Stimulated activated naive CD8-positive, alpha-beta T cell treated with anti-CD3 and anti-CD28 coated beads, Interleukin-15, Interleukin-2, amounts not matched to agents 100 ng/mL and 50 ng/mL, for 24 hours (primary cell): ENCODE results near the gene CEP89.
A peak's percentile ranks its signal among the peaks of the same experiment; 100 is the strongest.
"Not testable (repeated sequence)": the region's sequence is repeated elsewhere in the genome, so short reads cannot be mapped to it uniquely, and the experiment has no call there.

ENCODE experiments used
- H3K27ac Mint-ChIP-seq: one replicate; pipeline ENCODE4 v1.8.0; 2021; ENCODE audit warnings: mild to moderate bottlenecking, mixed read lengths
- H3K27me3 Mint-ChIP-seq: one replicate; pipeline ENCODE4 v1.8.0; 2021; ENCODE audit warnings: mixed read lengths
- H3K36me3 Mint-ChIP-seq: one replicate; pipeline ENCODE4 v1.8.0; 2021; ENCODE audit warnings: low read depth, mixed read lengths
- H3K4me1 Mint-ChIP-seq: one replicate; pipeline ENCODE4 v1.8.0; 2021; ENCODE audit warnings: low read depth, mixed read lengths
- H3K4me3 Mint-ChIP-seq: one replicate; pipeline ENCODE4 v1.8.0; 2021; ENCODE audit warnings: mild to moderate bottlenecking, mixed read lengths
- H3K9me3 Mint-ChIP-seq: one replicate; pipeline ENCODE4 v1.8.0; 2021; ENCODE audit warnings: mixed read lengths

Gene CEP89

DNA sequence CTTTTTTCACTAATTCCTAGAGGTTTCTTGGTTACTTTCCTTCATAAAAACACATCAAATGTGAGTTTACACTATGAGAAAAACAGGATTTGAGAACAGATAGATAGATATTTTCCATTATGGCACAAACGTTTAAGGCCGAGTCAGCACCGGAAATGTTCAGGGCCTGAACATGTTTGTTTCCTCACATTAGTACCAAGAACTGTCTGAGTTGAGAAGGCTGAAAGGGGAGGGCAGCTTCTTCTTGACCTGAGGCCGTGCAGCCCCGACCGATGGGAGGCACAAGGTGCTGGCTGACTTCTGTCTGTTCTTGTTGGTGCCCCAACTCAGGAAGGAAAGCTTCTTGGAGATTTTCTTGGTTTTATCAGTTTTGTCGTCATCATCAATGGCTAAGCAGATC, 8.0 kb upstream of the CEP89 start:
- H3K27me3 Mint-ChIP-seq, H3K4me3 Mint-ChIP-seq, H3K9me3 Mint-ChIP-seq, H3K36me3 Mint-ChIP-seq, H3K27ac Mint-ChIP-seq, H3K4me1 Mint-ChIP-seq: not testable (repeated sequence)

DNA sequence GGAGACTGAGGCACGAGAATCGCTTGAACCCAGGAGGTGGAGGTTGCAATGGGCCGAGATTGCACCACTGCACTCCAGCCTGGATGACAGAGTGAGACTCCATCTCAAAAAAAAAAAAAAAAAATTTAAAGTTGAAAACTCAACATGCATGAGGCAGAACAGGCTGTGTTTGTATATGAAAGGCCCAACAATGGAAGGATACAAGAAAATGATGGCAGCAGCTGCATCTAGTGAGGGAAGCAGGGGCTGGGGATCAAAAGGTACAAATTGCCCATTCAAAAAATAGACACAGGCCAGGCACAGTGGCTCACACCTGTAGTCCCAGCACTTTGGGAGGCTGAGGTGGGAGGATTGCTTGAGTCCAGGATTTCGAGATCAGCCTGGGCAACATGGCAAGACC, 6.1 kb upstream of the CEP89 start:
- H3K9me3 Mint-ChIP-seq, H3K36me3 Mint-ChIP-seq, H3K4me1 Mint-ChIP-seq, H3K27ac Mint-ChIP-seq, H3K4me3 Mint-ChIP-seq, H3K27me3 Mint-ChIP-seq: not testable (repeated sequence)

DNA sequence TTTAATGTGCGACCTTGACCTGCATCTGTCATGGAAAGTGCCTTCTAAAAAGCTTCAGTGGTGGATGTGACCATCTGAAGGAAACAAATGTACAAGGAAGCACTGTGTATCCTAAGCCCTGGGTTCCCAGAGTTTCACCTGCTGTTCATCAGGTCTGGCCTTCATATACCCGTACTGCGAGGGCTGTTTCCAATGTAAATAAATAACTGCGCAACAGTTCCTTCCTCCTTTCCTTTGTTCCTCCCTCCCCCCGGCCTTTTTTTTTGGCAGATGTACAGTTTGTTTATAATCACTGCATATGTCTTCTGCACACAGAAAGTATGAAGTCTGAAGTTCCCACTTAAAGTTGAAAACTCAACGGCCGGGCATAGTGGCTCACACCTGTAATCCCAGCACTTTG, 5.5 kb upstream of the CEP89 start:
- Mint-ChIP-seq H3K36me3 (peaks cover 10% of the 10 kb centered on the region), H3K4me1 (peaks cover 10% of the 10 kb centered on the region), H3K4me3 (no peak overlapping the region), H3K9me3 (no peaks in the 10 kb centered on the region), H3K27me3 (no peaks in the 10 kb centered on the region), H3K27ac (no peak overlapping the region)

DNA sequence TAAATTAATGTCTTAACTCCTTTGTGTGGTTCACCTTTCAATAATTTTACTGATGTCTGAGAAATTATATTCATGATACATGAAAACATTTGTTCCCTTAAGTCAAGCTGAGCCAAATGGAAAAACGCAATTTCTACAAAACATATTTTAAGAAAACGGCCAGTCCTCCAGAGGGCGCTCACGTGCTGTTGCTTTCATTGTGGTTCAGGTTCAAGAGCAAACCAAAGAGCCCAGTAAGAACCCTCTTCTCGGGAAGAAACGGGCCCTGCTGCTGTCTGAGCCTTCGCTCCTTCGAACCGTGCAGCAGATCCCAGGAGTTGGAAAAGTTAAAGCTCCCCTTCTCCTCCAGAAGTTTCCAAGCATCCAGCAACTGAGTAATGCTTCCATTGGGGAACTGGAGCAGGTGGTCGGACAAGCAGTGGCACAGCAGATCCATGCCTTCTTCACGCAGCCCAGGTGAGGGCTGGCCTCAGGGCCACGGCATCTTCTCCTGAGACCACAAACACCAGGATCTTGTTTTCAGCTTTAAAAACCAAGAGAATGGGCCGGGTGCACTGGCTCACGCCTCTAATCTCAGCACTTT, 4.6 kb upstream of the CEP89 start:
- no peak overlapping the region for H3K27ac Mint-ChIP-seq

DNA sequence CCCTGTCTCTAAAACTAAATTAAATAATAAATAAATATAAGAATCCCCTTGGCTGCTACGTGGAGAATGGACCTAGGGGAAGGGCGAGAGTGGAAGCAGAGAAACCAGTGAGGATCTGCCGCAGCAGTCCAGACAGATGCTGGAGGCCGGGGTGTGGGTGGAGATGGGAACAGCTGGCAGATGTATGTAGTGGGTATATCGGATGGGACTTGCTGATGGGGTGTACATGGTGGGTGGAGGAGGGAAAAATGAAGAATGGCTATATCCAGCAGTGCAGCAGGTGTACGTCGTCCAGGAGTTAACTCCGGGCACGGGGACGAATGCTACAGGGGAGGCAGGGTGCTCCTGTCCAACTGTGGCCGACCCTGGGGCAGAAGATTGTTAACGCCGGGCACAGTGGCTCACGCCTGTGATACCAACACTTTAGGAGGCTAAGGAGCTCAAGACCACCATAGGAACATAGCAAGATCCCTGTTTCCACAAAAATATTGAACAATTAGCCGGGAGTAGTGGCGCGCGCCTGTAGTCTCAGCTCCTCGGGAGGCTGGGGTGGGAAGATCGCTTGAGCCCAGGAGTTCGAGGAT, 654 bp downstream of the CEP89 start:
- Mint-ChIP-seq H3K27ac (peak overlapping the region; percentile 91), H3K36me3 (peaks cover 12% of the 10 kb centered on the region), H3K9me3 (no peaks in the 10 kb centered on the region), H3K4me1 (peaks cover 25% of the 10 kb centered on the region), H3K27me3 (no peaks in the 10 kb centered on the region), H3K4me3 (peak overlapping the region; percentile 99)

More for the DNA sequence above, 4.6 kb upstream of the CEP89 start:
- Mint-ChIP-seq H3K9me3 (no peaks in the 10 kb centered on the region), H3K4me1 (peaks cover 18% of the 10 kb centered on the region), H3K27me3 (no peaks in the 10 kb centered on the region), H3K4me3 (no peak overlapping the region), H3K36me3 (peaks cover 10% of the 10 kb centered on the region)

DNA sequence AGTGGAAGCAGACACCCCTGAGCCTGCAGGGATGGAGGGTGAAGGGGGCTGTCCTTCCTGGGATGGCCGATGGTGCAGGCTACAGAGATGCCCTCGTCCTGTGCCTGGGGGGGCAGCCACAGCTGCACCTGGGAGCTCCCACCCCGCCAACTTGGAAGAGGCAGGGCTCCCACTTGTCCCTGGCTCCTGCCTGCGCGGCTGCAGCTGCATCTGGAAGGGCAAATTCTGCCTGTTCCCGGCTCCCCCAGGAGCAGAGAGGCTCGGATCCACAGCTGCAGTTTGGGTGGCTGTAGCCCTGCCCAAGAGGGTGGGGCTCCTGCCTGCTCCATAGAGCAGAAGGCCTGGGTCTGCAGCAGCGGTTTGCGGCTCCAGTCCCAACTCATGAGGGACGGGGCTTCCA, 2.2 kb downstream of the CEP89 start:
- H3K4me3 Mint-ChIP-seq, result no peak overlapping the region
- no peaks in the 10 kb centered on the region for H3K9me3 Mint-ChIP-seq
- no peak overlapping the region for H3K27ac Mint-ChIP-seq
- H3K4me1 Mint-ChIP-seq, result peaks cover 20% of the 10 kb centered on the region
- H3K27me3 Mint-ChIP-seq, result no peaks in the 10 kb centered on the region
- peaks cover 6% of the 10 kb centered on the region for H3K36me3 Mint-ChIP-seq

DNA sequence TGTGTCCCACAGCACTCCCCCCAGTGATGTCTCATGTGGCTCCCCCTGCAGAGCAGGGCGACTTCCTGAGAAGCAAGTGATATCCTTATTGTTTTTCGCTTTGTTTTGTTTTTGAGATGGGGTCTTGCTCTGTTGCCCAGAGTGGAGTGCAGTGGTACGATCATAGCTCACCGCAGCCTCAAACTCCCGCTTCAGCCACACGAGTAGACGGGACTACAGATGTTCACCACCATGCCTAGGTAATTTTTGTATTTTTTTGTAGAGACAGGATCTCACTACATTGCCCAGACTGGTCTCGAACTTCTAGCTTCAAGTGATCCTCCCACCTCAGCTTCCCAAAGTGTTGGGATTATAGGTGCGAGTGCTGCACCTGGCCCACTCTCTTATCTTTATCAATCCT, 5.0 kb downstream of the CEP89 start:
- Mint-ChIP-seq H3K9me3 (no peaks in the 10 kb centered on the region), H3K27me3 (no peaks in the 10 kb centered on the region), H3K27ac (no peak overlapping the region), H3K4me3 (no peak overlapping the region), H3K36me3 (peaks cover 22% of the 10 kb centered on the region), H3K4me1 (peaks cover 10% of the 10 kb centered on the region)

DNA sequence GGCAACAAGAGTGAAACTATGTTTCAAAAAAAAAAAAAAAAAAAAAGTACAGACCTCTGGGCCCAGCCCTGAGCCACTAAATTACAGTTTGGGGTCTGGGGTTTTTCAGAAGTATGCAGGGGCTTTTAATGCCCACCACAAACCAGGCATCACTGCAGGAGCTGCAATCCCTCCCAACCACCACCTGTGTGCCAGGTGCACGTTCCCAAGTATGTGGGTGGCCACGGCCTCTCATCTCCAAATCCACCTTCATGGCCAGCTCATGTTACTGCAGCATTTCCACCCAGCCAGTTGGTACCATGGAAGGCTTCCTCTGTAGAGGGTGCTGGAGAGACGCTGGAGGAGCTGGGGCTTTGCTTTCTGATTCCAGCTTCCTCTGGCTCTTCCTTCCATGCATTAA, 26.5 kb downstream of the CEP89 start:
- Mint-ChIP-seq H3K36me3 (peaks cover 55% of the 10 kb centered on the region), H3K4me1 (no peaks in the 10 kb centered on the region), H3K4me3 (no peak overlapping the region), H3K27me3 (no peaks in the 10 kb centered on the region), H3K9me3 (no peaks in the 10 kb centered on the region), H3K27ac (no peak overlapping the region)

DNA sequence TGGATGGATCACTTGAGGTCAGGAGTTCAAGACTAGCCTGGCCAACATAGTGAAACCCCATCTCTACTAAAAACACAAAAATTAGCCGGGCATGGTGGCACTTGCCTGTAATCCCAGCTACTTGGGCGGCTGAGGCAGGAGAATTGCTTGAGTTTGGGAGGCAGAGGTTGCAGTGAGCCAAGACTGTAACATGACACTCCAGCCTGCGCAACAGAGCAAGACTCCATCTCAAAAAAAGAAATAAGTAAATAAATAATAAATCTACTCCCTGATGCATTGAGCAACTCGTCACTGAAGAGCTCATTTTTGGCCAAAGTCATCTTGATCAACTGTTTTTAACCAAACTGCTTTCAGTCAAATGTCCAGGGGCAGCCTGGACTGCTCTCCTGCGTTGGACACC, 30.5 kb downstream of the CEP89 start:
- H3K9me3 Mint-ChIP-seq, H3K27ac Mint-ChIP-seq, H3K27me3 Mint-ChIP-seq, H3K4me3 Mint-ChIP-seq, H3K4me1 Mint-ChIP-seq: not testable (repeated sequence)
- peaks cover 39% of the 10 kb centered on the region for H3K36me3 Mint-ChIP-seq

DNA sequence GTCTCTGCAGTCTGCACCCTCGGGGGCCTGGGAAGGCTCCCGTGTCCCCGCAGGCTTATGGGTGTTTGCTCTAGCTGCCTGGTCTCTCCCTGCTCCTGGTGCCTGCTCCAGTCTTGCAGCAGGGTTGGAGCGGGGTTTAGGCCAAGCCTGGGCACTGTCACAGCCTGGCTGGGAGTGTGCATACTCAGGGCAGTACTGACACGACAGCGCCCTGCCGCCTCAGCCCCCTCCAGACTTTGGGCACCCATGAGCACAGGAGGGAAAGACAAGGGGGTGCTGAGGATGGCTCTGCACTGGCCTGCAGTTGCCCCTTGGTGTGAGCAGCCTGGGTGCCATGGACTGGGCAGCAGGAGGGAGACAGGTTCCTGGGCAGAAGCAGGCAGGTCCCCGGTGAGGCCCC, 35.7 kb downstream of the CEP89 start:
- H3K27ac Mint-ChIP-seq, result no peak overlapping the region
- H3K9me3 Mint-ChIP-seq, result no peaks in the 10 kb centered on the region
- H3K27me3 Mint-ChIP-seq, result no peaks in the 10 kb centered on the region
- peaks cover 35% of the 10 kb centered on the region for H3K36me3 Mint-ChIP-seq
- no peaks in the 10 kb centered on the region for H3K4me1 Mint-ChIP-seq
- no peak overlapping the region for H3K4me3 Mint-ChIP-seq

DNA sequence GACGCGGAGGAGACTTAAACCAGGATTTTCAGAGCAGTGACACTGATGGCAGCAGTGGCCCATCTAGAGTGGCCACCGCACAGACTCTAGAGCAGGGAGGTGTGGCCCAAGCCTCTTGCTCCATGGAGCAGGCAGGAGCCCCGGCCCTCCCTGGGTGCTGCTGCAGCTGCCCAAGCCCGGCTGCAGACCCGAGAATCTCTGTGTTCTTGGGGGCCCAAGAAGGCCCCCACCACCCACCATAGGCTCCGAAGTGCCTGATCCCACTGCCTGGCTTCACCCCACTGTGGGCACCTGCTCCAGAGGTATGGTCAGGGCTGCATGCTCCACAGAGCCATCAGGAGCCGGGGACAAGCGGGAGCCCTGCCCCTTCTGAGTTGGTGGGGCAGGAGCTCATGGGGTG, 36.1 kb downstream of the CEP89 start:
- Mint-ChIP-seq H3K27me3 (no peaks in the 10 kb centered on the region), H3K4me3 (no peak overlapping the region), H3K9me3 (no peaks in the 10 kb centered on the region), H3K27ac (no peak overlapping the region), H3K36me3 (peaks cover 39% of the 10 kb centered on the region), H3K4me1 (no peaks in the 10 kb centered on the region)

DNA sequence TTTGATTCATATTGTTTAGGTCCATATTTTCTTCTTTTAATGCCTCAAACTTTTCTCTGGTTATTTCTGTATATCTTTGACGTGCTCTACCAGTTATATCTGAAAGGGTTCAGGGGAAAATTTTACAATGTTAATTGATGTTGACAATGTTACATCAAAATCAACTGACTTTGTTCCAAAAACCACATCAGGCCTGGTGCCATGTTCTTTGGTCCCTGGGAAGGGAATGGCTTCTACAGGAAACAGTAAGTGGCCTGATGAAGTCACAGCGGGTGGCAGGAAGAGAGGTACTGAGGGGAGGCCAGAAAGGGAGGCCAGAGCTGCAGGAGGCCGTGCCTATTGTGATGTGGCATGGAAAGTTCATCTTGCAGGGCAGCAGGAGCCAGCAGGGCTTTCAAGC, 38.2 kb downstream of the CEP89 start:
- Mint-ChIP-seq H3K9me3 (no peaks in the 10 kb centered on the region), H3K36me3 (peaks cover 54% of the 10 kb centered on the region), H3K4me1 (no peaks in the 10 kb centered on the region), H3K27me3 (no peaks in the 10 kb centered on the region), H3K4me3 (no peak overlapping the region), H3K27ac (no peak overlapping the region)

DNA sequence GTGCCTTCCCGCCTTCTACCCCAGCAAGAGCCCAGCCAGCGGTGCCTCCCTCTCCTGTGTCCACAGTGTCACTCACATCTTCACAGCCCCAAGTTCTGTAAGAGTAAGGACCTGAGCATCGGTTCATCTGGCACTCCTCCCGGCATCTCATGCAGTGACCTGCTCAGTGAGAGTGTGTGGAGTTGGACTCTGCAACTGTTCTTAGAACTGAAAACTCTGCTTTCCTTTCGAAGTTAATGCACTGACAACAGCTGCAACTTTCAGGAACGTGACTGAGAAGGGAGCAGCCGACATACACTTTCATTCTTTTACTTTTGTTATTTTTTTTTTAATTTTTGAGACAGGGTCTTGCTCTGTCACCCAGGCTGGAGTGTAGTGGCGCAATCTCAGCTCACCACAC, 41.2 kb downstream of the CEP89 start:
- H3K27me3 Mint-ChIP-seq, result no peaks in the 10 kb centered on the region
- peaks cover 59% of the 10 kb centered on the region for H3K36me3 Mint-ChIP-seq
- no peaks in the 10 kb centered on the region for H3K9me3 Mint-ChIP-seq
- H3K4me1 Mint-ChIP-seq, result no peaks in the 10 kb centered on the region
- H3K27ac Mint-ChIP-seq, result no peak overlapping the region
- no peak overlapping the region for H3K4me3 Mint-ChIP-seq

DNA sequence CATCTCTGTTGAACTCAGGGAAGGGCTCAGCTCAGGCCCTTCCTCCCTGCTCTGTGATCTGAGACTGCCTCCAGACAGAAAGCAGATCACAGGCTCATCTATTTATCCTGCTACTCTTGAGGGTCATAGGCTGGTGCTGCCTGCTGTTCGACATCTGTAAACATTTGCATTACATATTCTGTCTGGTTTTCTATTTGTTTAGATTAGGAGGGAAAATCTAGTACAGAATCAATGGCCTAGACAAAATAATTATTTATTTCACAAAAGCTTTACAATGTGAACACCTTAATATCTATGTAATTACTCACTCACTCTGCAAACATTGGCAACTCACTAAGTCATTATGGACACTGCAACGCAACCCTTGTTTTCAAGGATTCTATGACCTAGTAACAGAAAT, 43.0 kb downstream of the CEP89 start:
- peaks cover 55% of the 10 kb centered on the region for H3K36me3 Mint-ChIP-seq
- no peaks in the 10 kb centered on the region for H3K27me3 Mint-ChIP-seq
- H3K4me3 Mint-ChIP-seq, result no peak overlapping the region
- no peak overlapping the region for H3K27ac Mint-ChIP-seq
- no peaks in the 10 kb centered on the region for H3K4me1 Mint-ChIP-seq
- no peaks in the 10 kb centered on the region for H3K9me3 Mint-ChIP-seq

DNA sequence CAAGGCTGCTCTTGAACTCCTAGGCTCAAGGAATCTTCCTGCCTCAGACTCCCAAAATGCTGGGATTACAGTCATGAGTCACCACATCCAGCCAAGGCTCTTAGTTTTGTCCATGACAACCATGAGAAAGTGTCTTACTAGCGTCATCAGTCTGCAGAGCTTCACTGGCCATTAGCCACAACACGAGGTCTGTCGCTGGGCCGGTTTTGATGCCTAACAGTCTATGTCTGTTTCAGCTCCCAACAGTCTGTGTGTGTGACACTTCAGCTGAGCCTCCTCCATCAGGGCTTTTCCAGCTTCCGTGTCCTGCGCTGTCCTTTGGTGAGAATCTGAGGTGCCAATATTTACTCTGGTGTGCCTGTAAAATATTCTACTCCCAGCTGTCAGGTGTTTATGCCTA, 47.6 kb downstream of the CEP89 start:
- Mint-ChIP-seq H3K4me3 (no peak overlapping the region), H3K27me3 (no peaks in the 10 kb centered on the region), H3K36me3 (peaks cover 36% of the 10 kb centered on the region), H3K27ac (no peak overlapping the region), H3K9me3 (no peaks in the 10 kb centered on the region), H3K4me1 (peaks cover 7% of the 10 kb centered on the region)

DNA sequence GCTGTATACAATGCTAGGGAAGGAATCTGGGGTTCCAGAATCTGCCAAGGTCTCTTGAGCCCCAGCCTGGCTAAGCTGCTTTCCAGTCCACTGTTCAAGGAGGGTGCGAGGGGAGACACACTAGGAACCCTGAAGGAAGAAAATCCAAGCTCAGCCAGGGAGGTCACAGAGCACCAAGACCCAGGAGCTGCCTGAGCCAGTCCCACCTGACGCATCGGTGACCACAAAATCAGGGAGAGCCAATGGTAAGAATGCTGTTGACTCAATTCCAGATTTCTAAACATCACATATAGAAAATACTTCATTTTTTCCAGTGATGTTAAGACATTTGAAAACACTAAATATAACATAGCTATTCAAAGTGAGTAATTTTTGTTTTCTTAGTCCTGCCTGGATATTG, 50.1 kb downstream of the CEP89 start:
- Mint-ChIP-seq H3K27me3 (no peaks in the 10 kb centered on the region), H3K36me3 (peaks cover 26% of the 10 kb centered on the region), H3K4me1 (peaks cover 7% of the 10 kb centered on the region), H3K9me3 (no peaks in the 10 kb centered on the region), H3K27ac (no peak overlapping the region), H3K4me3 (no peak overlapping the region)
